GM23338 (cell line): Measurements from ENCODE around the gene DNAH6. TPM values are rescaled to one million over a fixed set of nuclear protein-coding genes. Genes with fewer than 3 reads are reported as not detected.

Experiments
- ATAC-seq: fragments of 200-7000 bp; cut with Tn5 transposase; 3 replicates; pipeline ENCODE4 v1.9.1; 2020
- DNase-seq: peaks from one replicate; pipeline ENCODE4 v3.0.0-alpha.2; 2015; ENCODE audit warnings: low spot score
- H2AFZ ChIP-seq: fragments of 200-600 bp; sonication (generic); 2 replicates; pipeline ENCODE4 v1.8.0; 2016; ENCODE audit warnings: antibody characterized with exemption, mild to moderate bottlenecking, moderate library complexity
- H3F3A ChIP-seq: fragments of 200-600 bp; sonication (generic); replicated peaks from 2 replicates; pipeline ENCODE4 v1.8.0; 2017; ENCODE audit warnings: antibody characterized with exemption, mixed run types, low read depth
- H3K27ac ChIP-seq: fragments of 200-600 bp; sonication (generic); 2 replicates; pipeline ENCODE4 v1.6.1; 2016; ENCODE audit warnings: low read depth
- H3K27me3 ChIP-seq: fragments of 200-600 bp; sonication (generic); 2 replicates; pipeline ENCODE4 v1.8.0; 2016; ENCODE audit warnings: mild to moderate bottlenecking, mixed run types, moderate library complexity; ENCODE audit not compliant: insufficient read depth
- H3K36me3 ChIP-seq: fragments of 200-600 bp; sonication (generic); 2 replicates; pipeline ENCODE4 v1.8.0; 2016; ENCODE audit warnings: mild to moderate bottlenecking; ENCODE audit not compliant: insufficient read depth
- H3K4me1 ChIP-seq: fragments of 200-600 bp; sonication (generic); 2 replicates; pipeline ENCODE4 v1.8.0; 2016; ENCODE audit warnings: mild to moderate bottlenecking, moderate library complexity; ENCODE audit not compliant: insufficient read depth
- H3K4me2 ChIP-seq: fragments of 200-600 bp; sonication (generic); 2 replicates; pipeline ENCODE4 v1.7.1; 2017; ENCODE audit warnings: mixed run types
- H3K4me3 ChIP-seq: fragments of 200-600 bp; sonication (generic); 2 replicates; pipeline ENCODE4 v1.6.1; 2016; ENCODE audit warnings: mixed run types
- H3K79me2 ChIP-seq: fragments of 200-600 bp; sonication (generic); replicated peaks from 2 replicates; pipeline ENCODE4 v1.8.0; 2017; ENCODE audit warnings: mild to moderate bottlenecking; ENCODE audit not compliant: insufficient read depth
- H3K9me2 ChIP-seq: fragments of 200-600 bp; sonication (generic); 2 replicates; pipeline ENCODE4 v1.8.0; 2017; ENCODE audit not compliant: insufficient read depth
- H4K20me1 ChIP-seq: fragments of 200-600 bp; sonication (generic); replicated peaks from 2 replicates; pipeline ENCODE4 v1.8.0; 2017; ENCODE audit warnings: mild to moderate bottlenecking; ENCODE audit not compliant: insufficient read depth
- H3K27ac Mint-ChIP-seq: 2 replicates; pipeline ENCODE4 v1.8.0; 2020; ENCODE audit warnings: inconsistent platforms, mild to moderate bottlenecking, moderate library complexity, mixed read lengths
- H3K27me3 Mint-ChIP-seq: 3 replicates; pipeline ENCODE4 v1.8.0; 2022; ENCODE audit warnings: low read depth, mild to moderate bottlenecking, moderate library complexity, mixed read lengths, inconsistent platforms; ENCODE audit not compliant: insufficient read depth, poor library complexity
- H3K36me3 Mint-ChIP-seq: 3 replicates; pipeline ENCODE4 v1.8.0; 2021; ENCODE audit warnings: low read depth, mild to moderate bottlenecking, inconsistent platforms, moderate library complexity, mixed read lengths
- H3K4me1 Mint-ChIP-seq: 3 replicates; pipeline ENCODE4 v1.8.0; 2020; ENCODE audit warnings: mild to moderate bottlenecking, inconsistent platforms, mixed read lengths
- H3K4me3 Mint-ChIP-seq: 3 replicates; pipeline ENCODE4 v1.8.0; 2021; ENCODE audit warnings: moderate library complexity, mild to moderate bottlenecking, inconsistent platforms, mixed read lengths
- H3K9me3 Mint-ChIP-seq: 3 replicates; pipeline ENCODE4 v1.8.0; 2020; ENCODE audit warnings: moderate library complexity, mild to moderate bottlenecking, inconsistent platforms, mixed read lengths
- CREB1 ChIP-seq: fragments of 250-450 bp; sonication (Bioruptor Pico); IDR thresholded peaks from 2 replicates; pipeline ENCODE4 v1.5.0; 2020; ENCODE audit warnings: low read depth, mild to moderate bottlenecking, moderate library complexity
- CTCF ChIP-seq, 2 experiments: fragments of 200-600 bp in 1 of 2; sonication (generic) in 1 of 2; conservative IDR thresholded peaks; 2 replicates each; pipeline versions ENCODE4 v1.5.1 to v1.6.1; 2016 to 2017; ENCODE audit warnings: antibody characterized with exemption in 2 of 2, low read depth in 2 of 2, mild to moderate bottlenecking in 2 of 2, moderate library complexity in 1 of 2
- ETS1 ChIP-seq: IDR thresholded peaks from 2 replicates; pipeline ENCODE4 v1.6.1; 2016; ENCODE audit warnings: antibody characterized with exemption
- EZH2phosphoT487 ChIP-seq: fragments of 200-600 bp; sonication (generic); IDR thresholded peaks from one replicate; pipeline ENCODE4 v1.8.1; 2018; ENCODE audit warnings: antibody characterized with exemption; ENCODE audit not compliant: unreplicated experiment
- JUNB ChIP-seq: IDR thresholded peaks from one replicate; pipeline ENCODE4 v1.6.1; 2016; ENCODE audit warnings: antibody characterized with exemption; ENCODE audit not compliant: unreplicated experiment
- NANOG ChIP-seq: IDR thresholded peaks from 2 replicates; pipeline ENCODE4 v1.6.1; 2016; ENCODE audit warnings: antibody characterized with exemption, borderline replicate concordance
- POLR2AphosphoS5 ChIP-seq: IDR thresholded peaks from 2 replicates; pipeline ENCODE4 v1.6.1; 2016; ENCODE audit warnings: antibody characterized with exemption, low read depth
- STAT1 ChIP-seq: IDR thresholded peaks from one replicate; pipeline ENCODE4 v1.6.1; 2016; ENCODE audit warnings: antibody characterized with exemption; ENCODE audit not compliant: unreplicated experiment
- ZNF114 ChIP-seq: fragments of 250-450 bp; sonication (Bioruptor Pico); IDR thresholded peaks from 2 replicates; pipeline ENCODE4 v1.5.0; 2020; ENCODE audit warnings: mild to moderate bottlenecking, moderate library complexity
- ZNF331 ChIP-seq: fragments of 250-450 bp; sonication (Bioruptor Pico); IDR thresholded peaks from 2 replicates; pipeline ENCODE4 v1.5.0; 2020; ENCODE audit warnings: low read depth, mild to moderate bottlenecking, moderate library complexity
- ZNF462 ChIP-seq: fragments of 250-450 bp; sonication (Bioruptor Pico); IDR thresholded peaks from 2 replicates; pipeline ENCODE4 v1.5.0; 2020; ENCODE audit warnings: mild to moderate bottlenecking, moderate library complexity
- polyA plus RNA-seq: library from polyadenylated mRNA; unstranded; fragments of >200 nt; fragmentation: Nextera tagmentation; extraction: Ambion mirVana; gene quantifications from 2 replicates; pipeline ENCODE4 v1.2.1, GENCODE V29; 2016
- total RNA-seq: library from RNA; depleted of rRNA; stranded (reverse); fragments of >200 nt; shearing (Covaris generic); gene quantifications from 2 replicates; pipeline ENCODE4 v1.2.3, GENCODE V29; 2014

Gene DNAH6
- total and polyA plus RNA-seq, 2 experiments from 2014 or later, result 0.27 to 0.31 TPM

- Histone ChIP-seq H3K9me2 (peaks cover 5% of the 10 kb centered on the region; the same call in 1 of the 2 replicates), H3K36me3 (no peaks in the 10 kb centered on the region), H3K27ac (no peak overlapping the region), H2AFZ (no peak overlapping the region), H4K20me1 (no peaks in the 10 kb centered on the region), H3K79me2 (no peaks in the 10 kb centered on the region), H3K4me3 (no peak overlapping the region), H3K27me3 (no peaks in the 10 kb centered on the region), H3K4me1 (no peaks in the 10 kb centered on the region), H3F3A (no peaks in the 10 kb centered on the region), H3K4me2 (no peak overlapping the region)
- DNase-seq, result no peak
- Mint-ChIP-seq H3K4me3 (no peak overlapping the region), H3K27ac (no peak overlapping the region), H3K27me3 (peaks cover 6% of the 10 kb centered on the region), H3K9me3 (peaks cover 24% of the 10 kb centered on the region), H3K4me1 (no peaks in the 10 kb centered on the region), H3K36me3 (peaks cover 12% of the 10 kb centered on the region; the same call in 2 of the 3 replicates)
- TF ChIP-seq ZNF331 (CRISPR knock-in tag) (no peak), JUNB (no peak), NANOG (no peak), ZNF114 (no peak)
- ATAC-seq, result no peak
These were observed 34.6 kb upstream of the DNAH6 start for GRCh38 chr2:84481702-84482101.

- Mint-ChIP-seq H3K4me3 (no peak overlapping the region), H3K27me3 (peaks cover 2% of the 10 kb centered on the region), H3K4me1 (no peaks in the 10 kb centered on the region), H3K27ac (no peak overlapping the region), H3K36me3 (peaks cover 3% of the 10 kb centered on the region; the same call in 1 of the 3 replicates), H3K9me3 (peaks cover 15% of the 10 kb centered on the region)
- H3K9me2 ChIP-seq, result peaks cover 5% of the 10 kb centered on the region; the same call in 1 of the 2 replicates
- H3K27me3 ChIP-seq, result no peaks in the 10 kb centered on the region
- H3K36me3 ChIP-seq, result no peaks in the 10 kb centered on the region
- H3K27ac ChIP-seq, result no peak overlapping the region
- DNase-seq, result no peak
- H3K79me2 ChIP-seq, result no peaks in the 10 kb centered on the region
- H3F3A ChIP-seq, result no peaks in the 10 kb centered on the region
- no peak for ATAC-seq
- no peak overlapping the region for H2AFZ ChIP-seq
- no peaks in the 10 kb centered on the region for H4K20me1 ChIP-seq
- H3K4me1 ChIP-seq, result no peaks in the 10 kb centered on the region
- no peak overlapping the region for H3K4me2 ChIP-seq
- H3K4me3 ChIP-seq, result no peak overlapping the region
- TF ChIP-seq ZNF462 (CRISPR knock-in tag) (no peak), POLR2AphosphoS5 (no peak), JUNB (no peak), CTCF (conservative IDR thresholded peaks at IDR 0.05; ENCODE audit: low read depth in 2 of 2) (no peak), NANOG (no peak), ZNF331 (CRISPR knock-in tag) (no peak), ETS1 (no peak), ZNF114 (no peak), STAT1 (no peak), CREB1 (CRISPR knock-in tag) (no peak), EZH2phosphoT487 (no peak)
These were observed 33.7 kb upstream of the DNAH6 start for GRCh38 chr2:84482603-84483002.
